Activated CD4-positive, alpha-beta T cell treated with anti-CD3 and anti-CD28 coated beads for 36 hours (primary cell): Measurements from ENCODE around the gene NFATC1. TPM values are rescaled to one million over a fixed set of nuclear protein-coding genes. Genes with fewer than 3 reads are reported as not detected.

Experiments used
- ATAC-seq: fragments of 200-7000 bp; cut with Tn5 transposase; one replicate; pipeline ENCODE4 v1.10.0; 2021; ENCODE audit warnings: mild to moderate bottlenecking, moderate library complexity
- CTCF ChIA-PET: fragments of 350-600 bp; sonication (Branson Sonifier 250); formaldehyde crosslinking; loops from one replicate; lab custom pipeline; 2021; ENCODE audit warnings: antibody characterized with exemption; lab: Charles Lee
- POLR2A ChIA-PET: fragments of 350-600 bp; sonication (Branson Sonifier 250); formaldehyde crosslinking; loops from one replicate; lab custom pipeline; 2021; ENCODE audit warnings: antibody characterized with exemption, inconsistent platforms; lab: Charles Lee
- DNase-seq: peaks from one replicate; pipeline ENCODE4 v3.0.0-alpha.2; 2020
- H3K27ac Mint-ChIP-seq: one replicate; pipeline ENCODE4 v1.8.0; 2021; ENCODE audit warnings: mixed read lengths
- H3K27me3 Mint-ChIP-seq: one replicate; pipeline ENCODE4 v1.8.0; 2021; ENCODE audit warnings: mixed read lengths
- H3K36me3 Mint-ChIP-seq: one replicate; pipeline ENCODE4 v1.8.0; 2021; ENCODE audit warnings: low read depth, mixed read lengths
- H3K4me1 Mint-ChIP-seq: one replicate; pipeline ENCODE4 v1.8.0; 2021; ENCODE audit warnings: mixed read lengths
- H3K4me3 Mint-ChIP-seq: one replicate; pipeline ENCODE4 v1.8.0; 2021; ENCODE audit warnings: mild to moderate bottlenecking, moderate library complexity, mixed read lengths
- H3K9me3 Mint-ChIP-seq: one replicate; pipeline ENCODE4 v1.8.0; 2021; ENCODE audit warnings: low read depth, mixed read lengths
- intact Hi-C, 2 experiments: fragments of 100-400 bp; cut with DNase I in 1 of 2; cut with micrococcal nuclease in 1 of 2; formaldehyde crosslinking; loops; one replicate each; pipeline versions ENCODE4 v1.14.2 to v1.15.1; 2022 to 2024; cut with DNase I, micrococcal nuclease
- total RNA-seq, 2 experiments: library from RNA; stranded (reverse); gene quantifications; one replicate each; pipeline ENCODE4 v1.2.3, GENCODE V29; 2021

NFATC1 gene
- total RNA-seq, 2 experiments from 2014 or later: 96.0 to 104 TPM

GRCh38 chr18:79509536-79509930 is 113.8 kb downstream of the NFATC1 start:
- H3K27me3 Mint-ChIP-seq: no peaks in the 10 kb centered on the region
- intact Hi-C loops: no loop called here
- H3K27ac Mint-ChIP-seq: no peak overlapping the region
- H3K9me3 Mint-ChIP-seq: no peaks in the 10 kb centered on the region
- DNase-seq (peak; percentile 3), ATAC-seq (no peak)
- CTCF ChIA-PET: interaction anchor here (0.6 to 2.1 kb wide), 4 partner anchors 9 to 433 kb away, joined by 3 to 5 read pairs (median 3); no protein-coding TSS in a partner anchor
- POLR2A ChIA-PET: interaction anchor here (0.5 kb wide), 1 partner anchor 114 kb away, joined by 3 read pairs; the partner anchor contains the start of gene NFATC1
- H3K4me1 Mint-ChIP-seq: peaks cover 40% of the 10 kb centered on the region
- peaks cover 47% of the 10 kb centered on the region for H3K36me3 Mint-ChIP-seq
- no peak overlapping the region for H3K4me3 Mint-ChIP-seq

GRCh38 chr18:79510046-79510685 is 114.4 kb downstream of the NFATC1 start:
- ATAC-seq: no peak
- Mint-ChIP-seq H3K9me3 (no peaks in the 10 kb centered on the region), H3K36me3 (peaks cover 49% of the 10 kb centered on the region), H3K4me1 (peaks cover 39% of the 10 kb centered on the region), H3K27me3 (no peaks in the 10 kb centered on the region), H3K27ac (peak overlapping the region; percentile 0), H3K4me3 (no peak overlapping the region)
- POLR2A ChIA-PET: no interaction called here
- CTCF ChIA-PET: interaction anchor here (0.6 to 0.7 kb wide), 2 partner anchors 10 to 433 kb away, joined by 3 read pairs; no protein-coding TSS in a partner anchor
- intact Hi-C loops: no loop called here
- no peak for DNase-seq

DNA sequence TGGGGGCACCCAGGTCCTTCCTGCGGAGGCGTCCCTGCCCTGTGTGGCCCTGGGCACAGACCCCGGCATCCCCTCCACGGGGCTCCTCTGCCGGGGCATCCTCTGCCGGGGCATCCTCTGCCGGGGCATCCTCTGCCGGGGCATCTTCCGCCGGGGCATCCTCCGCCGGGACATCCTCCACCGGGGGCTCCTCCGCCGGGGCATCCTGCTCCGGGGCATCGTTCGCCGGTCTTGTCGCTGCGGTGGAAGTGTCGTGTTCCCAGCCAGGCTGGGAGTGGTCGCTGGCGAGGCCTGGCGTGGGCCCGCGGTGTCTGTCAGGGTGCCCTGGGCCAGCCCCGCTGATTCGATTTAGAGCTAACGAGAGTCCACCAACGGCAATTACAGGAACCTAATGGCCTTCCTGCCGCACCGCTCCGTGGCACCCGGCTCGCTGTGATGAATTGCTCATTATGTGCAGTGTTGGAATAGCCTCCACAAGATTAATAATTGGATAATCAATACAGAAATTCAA is 115.1 kb downstream of the NFATC1 start:
- CTCF ChIA-PET: no interaction called here
- Mint-ChIP-seq H3K36me3 (peaks cover 48% of the 10 kb centered on the region), H3K27me3 (no peaks in the 10 kb centered on the region), H3K4me3 (no peak overlapping the region), H3K9me3 (no peaks in the 10 kb centered on the region), H3K27ac (no peak overlapping the region), H3K4me1 (peaks cover 37% of the 10 kb centered on the region)
- no peak for DNase-seq
- no peak for ATAC-seq
- POLR2A ChIA-PET: no interaction called here
- intact Hi-C loops: no loop called here

DNA sequence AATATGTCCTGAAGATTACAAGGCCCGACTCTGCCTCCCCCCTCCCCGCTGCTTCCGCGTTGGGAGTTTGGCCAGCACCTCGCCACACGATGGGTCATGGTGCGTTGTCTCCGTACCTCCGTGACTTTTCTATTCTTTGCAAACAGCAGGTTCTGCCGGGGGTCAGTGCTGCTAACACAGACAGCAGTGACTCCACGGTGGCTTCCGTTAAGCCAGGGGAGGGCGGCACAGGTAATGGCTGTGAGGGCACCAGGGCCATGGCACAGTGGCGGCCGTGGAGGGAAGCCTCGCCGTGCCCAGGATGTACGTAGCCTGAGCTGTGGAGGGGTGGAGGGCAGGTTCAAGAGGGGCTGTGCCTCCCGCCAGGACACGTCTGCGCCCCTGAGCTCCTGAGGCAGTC is 115.5 kb downstream of the NFATC1 start:
- Mint-ChIP-seq H3K9me3 (no peaks in the 10 kb centered on the region), H3K36me3 (peaks cover 43% of the 10 kb centered on the region), H3K27ac (no peak overlapping the region), H3K27me3 (no peaks in the 10 kb centered on the region), H3K4me1 (peaks cover 37% of the 10 kb centered on the region), H3K4me3 (no peak overlapping the region)
- ChIA-PET CTCF (no interaction called here), POLR2A (no interaction called here)
- no peak for DNase-seq
- intact Hi-C loops: no loop called here
- ATAC-seq: no peak

- no peak overlapping the region for H3K27ac Mint-ChIP-seq
- intact Hi-C loops: no loop called here
- ATAC-seq (no peak), DNase-seq (peak; percentile 5)
- no peaks in the 10 kb centered on the region for H3K27me3 Mint-ChIP-seq
- H3K4me1 Mint-ChIP-seq: peaks cover 37% of the 10 kb centered on the region
- POLR2A ChIA-PET: no interaction called here
- no peaks in the 10 kb centered on the region for H3K9me3 Mint-ChIP-seq
- H3K4me3 Mint-ChIP-seq: no peak overlapping the region
- CTCF ChIA-PET: no interaction called here
- H3K36me3 Mint-ChIP-seq: peaks cover 38% of the 10 kb centered on the region
These were observed 116.1 kb downstream of the NFATC1 start for GRCh38 chr18:79511671-79512301.

GRCh38 chr18:79512461-79513380 is 117.0 kb downstream of the NFATC1 start:
- ChIA-PET POLR2A (no interaction called here), CTCF (no interaction called here)
- intact Hi-C loops: no loop called here
- Mint-ChIP-seq H3K27ac (no peak overlapping the region), H3K27me3 (no peaks in the 10 kb centered on the region), H3K9me3 (no peaks in the 10 kb centered on the region), H3K36me3 (peaks cover 38% of the 10 kb centered on the region), H3K4me1 (peaks cover 37% of the 10 kb centered on the region), H3K4me3 (no peak overlapping the region)
- DNase-seq (peak; percentile 6), ATAC-seq (no peak)

DNA sequence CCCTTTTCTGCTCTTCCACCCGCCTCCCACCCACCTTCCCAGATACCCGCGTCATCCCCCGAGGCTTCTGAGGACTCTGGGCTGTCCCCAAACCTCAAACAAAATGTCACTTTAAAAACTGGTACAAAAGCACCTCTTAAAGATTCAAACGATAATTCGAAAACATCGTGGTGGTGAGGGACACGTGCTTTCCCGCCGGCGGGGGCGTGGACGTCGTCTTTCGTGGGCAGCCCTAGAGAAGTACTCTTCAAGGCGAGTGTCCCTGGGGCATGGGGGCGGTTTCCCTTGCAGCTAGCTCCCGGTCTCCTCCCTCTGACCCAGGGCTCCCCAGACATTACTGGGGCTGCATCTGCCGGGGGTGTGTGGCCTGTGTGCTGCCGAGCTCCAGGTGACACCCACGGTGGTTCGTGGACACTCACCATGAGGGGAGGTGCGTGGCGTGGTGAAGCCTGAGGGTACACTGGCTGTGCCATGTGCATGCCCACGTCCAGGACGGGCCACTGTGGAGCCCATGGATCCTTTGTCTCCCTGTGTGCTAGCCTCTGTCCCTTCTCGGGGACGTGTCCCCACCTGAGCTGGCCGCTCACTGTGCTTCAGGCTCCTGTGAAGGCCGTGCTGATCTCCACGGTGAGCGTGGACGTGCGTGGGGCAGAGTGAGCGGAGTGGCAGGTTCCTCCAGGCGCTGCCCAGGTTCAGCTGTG is 117.8 kb downstream of the NFATC1 start:
- no peaks in the 10 kb centered on the region for H3K27me3 Mint-ChIP-seq
- no peak for ATAC-seq
- H3K4me1 Mint-ChIP-seq: peaks cover 37% of the 10 kb centered on the region
- intact Hi-C loops: no loop called here
- peak; percentile 19 for DNase-seq
- peaks cover 36% of the 10 kb centered on the region for H3K36me3 Mint-ChIP-seq
- no peak overlapping the region for H3K4me3 Mint-ChIP-seq
- CTCF ChIA-PET: no interaction called here
- POLR2A ChIA-PET: no interaction called here
- H3K27ac Mint-ChIP-seq: no peak overlapping the region
- no peaks in the 10 kb centered on the region for H3K9me3 Mint-ChIP-seq

DNA sequence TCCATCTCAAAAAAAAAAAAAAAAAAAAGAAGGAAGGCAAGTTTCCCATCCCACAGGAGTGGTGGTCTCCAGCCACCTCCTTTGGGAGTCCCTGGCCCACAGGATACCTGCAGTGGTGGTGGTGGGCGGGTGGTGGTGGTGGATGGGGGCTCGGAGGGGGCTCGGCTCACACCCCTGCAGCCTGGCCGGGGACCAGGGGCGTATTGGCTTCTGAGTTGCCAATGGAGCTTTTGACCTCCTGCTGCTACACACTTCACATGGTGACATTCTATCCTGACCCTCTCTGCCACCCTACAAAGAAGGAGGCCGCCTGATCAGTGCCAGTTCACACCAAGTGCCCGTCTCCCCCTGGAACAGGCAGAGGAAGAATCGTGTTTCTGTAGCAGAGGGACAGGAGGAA is 119.6 kb downstream of the NFATC1 start:
- intact Hi-C loops: no loop called here
- Mint-ChIP-seq H3K4me3 (no peak overlapping the region), H3K27ac (peak overlapping the region; percentile 98), H3K4me1 (peaks cover 49% of the 10 kb centered on the region), H3K27me3 (no peaks in the 10 kb centered on the region), H3K9me3 (no peaks in the 10 kb centered on the region), H3K36me3 (peaks cover 37% of the 10 kb centered on the region)
- POLR2A ChIA-PET: interaction anchor here (0.6 kb wide), 1 partner anchor 88 kb away, joined by 3 read pairs; no protein-coding TSS in a partner anchor
- ATAC-seq (no peak), DNase-seq (peak; percentile 4)
- CTCF ChIA-PET: no interaction called here

DNA sequence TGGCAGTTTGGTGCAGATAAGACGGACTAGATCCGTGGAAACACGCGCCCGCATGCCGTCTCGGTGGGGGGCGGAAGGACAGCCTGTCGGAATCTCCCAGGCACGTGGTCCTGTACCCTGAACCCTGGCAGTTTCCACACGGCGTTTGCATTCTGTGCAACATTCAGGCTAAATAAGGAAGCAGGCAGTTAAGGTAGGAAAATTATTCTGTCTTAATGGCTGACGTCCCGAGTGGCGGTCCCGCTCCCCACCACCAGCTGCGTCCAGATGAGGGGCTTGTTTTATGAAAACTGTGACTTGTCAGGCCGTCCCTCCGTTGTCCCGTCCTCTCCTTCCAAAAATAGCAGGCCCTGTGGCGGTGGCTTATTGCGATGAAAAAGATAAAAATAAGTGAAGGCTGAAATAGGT is 120.2 kb downstream of the NFATC1 start:
- DNase-seq: peak; percentile 11
- intact Hi-C loops: loop anchor here in 1 of 2 experiments (1.0 kb wide), 1 partner anchor 9 kb away; no protein-coding TSS in a partner anchor
- Mint-ChIP-seq H3K4me1 (peaks cover 55% of the 10 kb centered on the region), H3K27me3 (no peaks in the 10 kb centered on the region), H3K4me3 (peak overlapping the region; percentile 72), H3K9me3 (no peaks in the 10 kb centered on the region), H3K36me3 (peaks cover 37% of the 10 kb centered on the region), H3K27ac (peak overlapping the region; percentile 98)
- POLR2A ChIA-PET: interaction anchor here (0.6 kb wide), 1 partner anchor 88 kb away, joined by 3 read pairs; no protein-coding TSS in a partner anchor
- CTCF ChIA-PET: interaction anchor here (0.9 to 1.4 kb wide), 2 partner anchors 8 to 80 kb away, joined by 3 to 5 read pairs; no protein-coding TSS in a partner anchor
- no peak for ATAC-seq

GRCh38 chr18:79516441-79516931 is 120.8 kb downstream of the NFATC1 start:
- ChIA-PET CTCF (interaction anchor here (0.9 to 1.4 kb wide), 6 partner anchors 8 to 138 kb away, joined by 3 to 5 read pairs (median 3); partner anchors contain the start of gene NFATC1), POLR2A (interaction anchor here (0.6 kb wide), 1 partner anchor 9 kb away, joined by 3 read pairs; no protein-coding TSS in a partner anchor)
- Mint-ChIP-seq H3K27me3 (no peaks in the 10 kb centered on the region), H3K27ac (peak overlapping the region; percentile 98), H3K9me3 (no peaks in the 10 kb centered on the region), H3K4me1 (peaks cover 60% of the 10 kb centered on the region), H3K36me3 (peaks cover 38% of the 10 kb centered on the region), H3K4me3 (peak overlapping the region; percentile 72)
- peak; percentile 11 for ATAC-seq
- intact Hi-C loops: loop anchor here in 1 of 2 experiments (1.0 kb wide), 1 partner anchor 9 kb away; no protein-coding TSS in a partner anchor
- peak; percentile 50 for DNase-seq
